SU-DHL-6 (cell line): ENCODE results near the gene CTSS.

Experiments used
- H2AFZ ChIP-seq: fragments of 200-600 bp; sonication (generic); 2 replicates; pipeline ENCODE4 v1.6.1; 2014; ENCODE audit warnings: low read depth, mild to moderate bottlenecking, moderate library complexity, mixed read lengths, antibody characterized with exemption, low read length; ENCODE audit not compliant: severe bottlenecking
- H3F3A ChIP-seq: fragments of 200-600 bp; shearing (Covaris generic); 2 replicates; pipeline ENCODE4 v1.6.0; 2016; ENCODE audit warnings: antibody characterized with exemption, mild to moderate bottlenecking; ENCODE audit not compliant: insufficient read depth
- H3K27ac ChIP-seq: fragments of 200-600 bp; sonication (generic); 2 replicates; pipeline ENCODE4 v1.5.1; 2016; ENCODE audit warnings: low read depth, mild to moderate bottlenecking, low read length, moderate library complexity, mixed read lengths
- H3K27me3 ChIP-seq: fragments of 200-600 bp; sonication (generic), shearing (Covaris generic); 2 replicates; pipeline ENCODE4 v1.6.0; 2014; ENCODE audit warnings: mild to moderate bottlenecking, low read length
- H3K36me3 ChIP-seq: fragments of 200-600 bp; sonication (generic); 2 replicates; pipeline ENCODE4 v1.6.1; 2014; ENCODE audit warnings: mild to moderate bottlenecking, low read length, mixed read lengths
- H3K4me2 ChIP-seq: fragments of 300-600, 200-600 bp; shearing (Covaris generic), sonication (generic); 2 replicates; pipeline ENCODE4 v1.6.0; 2014; ENCODE audit warnings: low read length, low read depth, mild to moderate bottlenecking; ENCODE audit not compliant: poor library complexity, severe bottlenecking
- H3K4me3 ChIP-seq: fragments of 200-600 bp; sonication (generic); 2 replicates; pipeline ENCODE4 v1.5.1; 2014; ENCODE audit warnings: antibody characterized with exemption, low read length, mild to moderate bottlenecking, mixed read lengths; ENCODE audit not compliant: insufficient read depth, poor library complexity, severe bottlenecking
- H3K79me2 ChIP-seq: fragments of 200-600 bp; sonication (generic); 2 replicates; pipeline ENCODE4 v1.6.1; 2014; ENCODE audit warnings: mild to moderate bottlenecking, low read length, moderate library complexity; ENCODE audit not compliant: insufficient read depth
- H3K9ac ChIP-seq: fragments of 200-600 bp; sonication (generic); 2 replicates; pipeline ENCODE4 v1.7.0; 2014; ENCODE audit warnings: mild to moderate bottlenecking, low read length
- H3K9me2 ChIP-seq: fragments of 200-600 bp; sonication (generic); replicated peaks from 2 replicates; pipeline ENCODE4 v1.6.1; 2014; ENCODE audit warnings: low read length; ENCODE audit not compliant: insufficient read depth
- H3K9me3 ChIP-seq: fragments of 200-600 bp; sonication (generic); 2 replicates; pipeline ENCODE4 v1.6.1; 2014; ENCODE audit warnings: low read length, mixed read lengths; ENCODE audit not compliant: insufficient read depth
- H4K20me1 ChIP-seq: fragments of 200-600 bp; sonication (generic); 2 replicates; pipeline ENCODE4 v1.6.1; 2014; ENCODE audit warnings: low read depth, mild to moderate bottlenecking, antibody characterized with exemption, low read length, moderate library complexity, mixed read lengths
- EZH2phosphoT487 ChIP-seq: fragments of 200-600 bp; sonication (generic), shearing (Covaris generic); conservative IDR thresholded peaks from 2 replicates; pipeline ENCODE4 v1.6.1; 2018; ENCODE audit warnings: mild to moderate bottlenecking, antibody characterized with exemption, low read length, moderate library complexity, mixed read lengths
- TF ChIP-seq, protein P1 (sequence below): fragments of 200-600 bp; sonication (generic); IDR thresholded peaks from one replicate; pipeline ENCODE4 v1.5.1; 2017; ENCODE audit warnings: antibody characterized with exemption, mild to moderate bottlenecking, low read length, moderate library complexity; ENCODE audit not compliant: insufficient read depth, poor library complexity, severe bottlenecking

The CTSS gene

DNA sequence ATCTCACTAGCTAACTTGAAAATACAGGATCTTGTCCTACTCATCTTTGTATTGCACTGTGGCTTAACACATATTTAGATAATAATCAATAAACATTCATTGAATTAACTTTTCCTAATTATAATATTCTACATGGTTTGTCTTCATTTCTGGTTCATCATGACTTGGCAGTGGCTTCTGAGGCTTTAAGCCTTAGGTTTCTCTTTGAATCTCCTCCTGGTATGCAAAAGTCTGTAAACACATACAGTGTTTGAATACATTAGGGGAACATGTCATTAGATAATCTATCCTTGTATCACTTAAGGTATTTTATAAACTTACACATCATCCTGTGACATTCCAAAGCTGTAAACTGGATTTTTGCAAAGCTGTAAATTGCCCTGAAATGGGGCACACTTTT lies 21.9 kb upstream of the CTSS start:
- no peaks in the 10 kb centered on the region for H3K9me2 ChIP-seq
- no peaks in the 10 kb centered on the region for H3K79me2 ChIP-seq
- H4K20me1 ChIP-seq = no peaks in the 10 kb centered on the region
- H3K4me3 ChIP-seq = no peak overlapping the region
- H3K9ac ChIP-seq = no peak overlapping the region
- no peak overlapping the region for H2AFZ ChIP-seq
- TF ChIP-seq EZH2phosphoT487 = no peak
- TF ChIP-seq, protein P1, sequence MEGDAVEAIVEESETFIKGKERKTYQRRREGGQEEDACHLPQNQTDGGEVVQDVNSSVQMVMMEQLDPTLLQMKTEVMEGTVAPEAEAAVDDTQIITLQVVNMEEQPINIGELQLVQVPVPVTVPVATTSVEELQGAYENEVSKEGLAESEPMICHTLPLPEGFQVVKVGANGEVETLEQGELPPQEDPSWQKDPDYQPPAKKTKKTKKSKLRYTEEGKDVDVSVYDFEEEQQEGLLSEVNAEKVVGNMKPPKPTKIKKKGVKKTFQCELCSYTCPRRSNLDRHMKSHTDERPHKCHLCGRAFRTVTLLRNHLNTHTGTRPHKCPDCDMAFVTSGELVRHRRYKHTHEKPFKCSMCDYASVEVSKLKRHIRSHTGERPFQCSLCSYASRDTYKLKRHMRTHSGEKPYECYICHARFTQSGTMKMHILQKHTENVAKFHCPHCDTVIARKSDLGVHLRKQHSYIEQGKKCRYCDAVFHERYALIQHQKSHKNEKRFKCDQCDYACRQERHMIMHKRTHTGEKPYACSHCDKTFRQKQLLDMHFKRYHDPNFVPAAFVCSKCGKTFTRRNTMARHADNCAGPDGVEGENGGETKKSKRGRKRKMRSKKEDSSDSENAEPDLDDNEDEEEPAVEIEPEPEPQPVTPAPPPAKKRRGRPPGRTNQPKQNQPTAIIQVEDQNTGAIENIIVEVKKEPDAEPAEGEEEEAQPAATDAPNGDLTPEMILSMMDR = no peak
- H3F3A ChIP-seq = no peaks in the 10 kb centered on the region
- H3K4me2 ChIP-seq = no peak overlapping the region
- H3K36me3 ChIP-seq = no peaks in the 10 kb centered on the region
- H3K27ac ChIP-seq = no peak overlapping the region
- no peaks in the 10 kb centered on the region for H3K9me3 ChIP-seq
- H3K27me3 ChIP-seq = no peaks in the 10 kb centered on the region

DNA sequence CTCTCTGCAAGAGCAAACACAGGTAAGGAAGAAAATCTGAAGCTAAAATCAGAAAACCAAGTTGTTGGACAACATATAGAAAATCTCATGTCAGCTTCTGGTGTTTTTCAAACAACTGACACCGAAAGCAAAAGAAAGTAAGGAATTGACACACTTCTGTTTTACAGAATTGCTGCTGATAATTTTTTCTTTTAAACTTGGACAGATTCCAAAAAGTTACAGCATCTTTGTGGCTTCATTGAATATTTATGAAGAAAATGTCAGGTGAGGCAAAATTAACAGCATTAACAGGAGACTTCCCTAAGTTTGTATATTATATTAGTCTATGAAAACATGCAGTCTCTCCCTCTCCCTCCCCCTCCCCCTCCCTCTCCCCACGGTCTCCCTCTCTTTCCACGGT lies 14.9 kb upstream of the CTSS start:
- no peaks in the 10 kb centered on the region for H3K9me2 ChIP-seq
- no peaks in the 10 kb centered on the region for H4K20me1 ChIP-seq
- no peak overlapping the region for H3K4me2 ChIP-seq
- TF ChIP-seq, protein P1 = no peak
- TF ChIP-seq EZH2phosphoT487 = no peak
- no peaks in the 10 kb centered on the region for H3K9me3 ChIP-seq
- no peaks in the 10 kb centered on the region for H3F3A ChIP-seq
- H3K79me2 ChIP-seq = no peaks in the 10 kb centered on the region
- no peak overlapping the region for H3K4me3 ChIP-seq
- H3K36me3 ChIP-seq = no peaks in the 10 kb centered on the region
- H3K27ac ChIP-seq = no peak overlapping the region
- H3K9ac ChIP-seq = no peak overlapping the region
- no peaks in the 10 kb centered on the region for H3K27me3 ChIP-seq
- no peak overlapping the region for H2AFZ ChIP-seq

DNA sequence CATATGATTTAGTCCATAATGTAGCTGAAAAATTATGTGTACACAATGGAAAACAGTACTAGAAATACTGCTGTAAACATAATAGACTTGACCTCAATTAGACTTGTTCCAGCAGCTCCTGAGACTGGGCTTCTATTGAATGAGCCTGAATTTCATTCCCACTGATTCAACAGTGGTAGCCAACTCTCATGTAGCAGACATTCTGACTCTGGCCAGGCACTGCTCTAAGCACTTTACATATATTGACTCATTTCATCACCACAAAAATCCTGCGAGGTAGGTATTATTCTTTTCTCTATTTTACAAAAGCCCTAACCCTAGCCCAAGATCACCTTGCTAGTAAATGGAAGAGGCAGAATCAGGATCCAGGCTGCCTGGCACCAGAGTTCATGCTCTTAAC lies 12.8 kb upstream of the CTSS start:
- Histone ChIP-seq H3K4me2 (no peak overlapping the region), H3K79me2 (no peaks in the 10 kb centered on the region), H3K36me3 (no peaks in the 10 kb centered on the region), H2AFZ (no peak overlapping the region), H3K9me2 (no peaks in the 10 kb centered on the region), H4K20me1 (no peaks in the 10 kb centered on the region), H3F3A (no peaks in the 10 kb centered on the region), H3K9ac (no peak overlapping the region), H3K27me3 (no peaks in the 10 kb centered on the region), H3K27ac (no peak overlapping the region), H3K4me3 (no peak overlapping the region), H3K9me3 (no peaks in the 10 kb centered on the region)
- no peak for TF ChIP-seq EZH2phosphoT487
- TF ChIP-seq, protein P1 = no peak
